Spleen (tissue), 7 donors: Measurements from ENCODE around the gene MARK2.

Experiments used
- CTCF ChIP-seq, 11 experiments: fragments of 200-600 bp in 7 of 11; fragments of 450-650 bp in 4 of 11; sonication (generic) in 4 of 11; IDR thresholded peaks in 8 of 11; conservative IDR thresholded peaks in 3 of 11; 1 replicate in 7 of 11; 2 replicates in 4 of 11; pipeline versions ENCODE4 v1.4.0 to v1.8.0; 2016 to 2021; ENCODE audit warnings: antibody characterized with exemption in 11 of 11, inconsistent platforms in 4 of 11, mild to moderate bottlenecking in 1 of 11
- POLR2A ChIP-seq, 3 donors: fragments of 450-650 bp; IDR thresholded peaks; one replicate each; pipeline ENCODE4 v1.5.1; 2017; ENCODE audit warnings: antibody characterized with exemption in 3 of 3, mild to moderate bottlenecking in 1 of 3
- POLR2AphosphoS5 ChIP-seq, 3 donors: sonication (generic); formaldehyde crosslinking; IDR thresholded peaks; one replicate each; pipeline ENCODE4 v1.5.1; 2017; ENCODE audit warnings: antibody characterized with exemption in 3 of 3
- donor health status: DM: no; HTN: no; CAD: no; lungs with moderate emphysema.
- donor health status: DM: no; HTN: no; CAD: no.
- donor health status: DM: no; HTN: no; CAD: no.

- TF ChIP-seq POLR2AphosphoS5 (IDR thresholded peaks at IDR 0.05) (no peak), CTCF (IDR thresholded peaks at IDR 0.05 in 8 of 11, conservative IDR thresholded peaks at IDR 0.05 in 3 of 11) (no peak), POLR2A (IDR thresholded peaks at IDR 0.05) (no peak)
Measured at GRCh38 chr11:63907063-63907462, 68.2 kb downstream of the MARK2 start.
